IPS DF 19.7 (cell line): Measurements from ENCODE around the gene KCNK5.

Experiments used
- DNase-seq: peaks from one replicate; pipeline ENCODE4 v3.0.0-alpha.2; 2013; ENCODE audit warnings: low read depth, low spot score

KCNK5 gene

GRCh38 chr6:39173270-39173669 is 56.0 kb downstream of the KCNK5 start:
- DNase-seq, result no peak

- DNase-seq, result no peak
Measured at GRCh38 chr6:39172377-39172757, 56.9 kb downstream of the KCNK5 start.

DNA sequence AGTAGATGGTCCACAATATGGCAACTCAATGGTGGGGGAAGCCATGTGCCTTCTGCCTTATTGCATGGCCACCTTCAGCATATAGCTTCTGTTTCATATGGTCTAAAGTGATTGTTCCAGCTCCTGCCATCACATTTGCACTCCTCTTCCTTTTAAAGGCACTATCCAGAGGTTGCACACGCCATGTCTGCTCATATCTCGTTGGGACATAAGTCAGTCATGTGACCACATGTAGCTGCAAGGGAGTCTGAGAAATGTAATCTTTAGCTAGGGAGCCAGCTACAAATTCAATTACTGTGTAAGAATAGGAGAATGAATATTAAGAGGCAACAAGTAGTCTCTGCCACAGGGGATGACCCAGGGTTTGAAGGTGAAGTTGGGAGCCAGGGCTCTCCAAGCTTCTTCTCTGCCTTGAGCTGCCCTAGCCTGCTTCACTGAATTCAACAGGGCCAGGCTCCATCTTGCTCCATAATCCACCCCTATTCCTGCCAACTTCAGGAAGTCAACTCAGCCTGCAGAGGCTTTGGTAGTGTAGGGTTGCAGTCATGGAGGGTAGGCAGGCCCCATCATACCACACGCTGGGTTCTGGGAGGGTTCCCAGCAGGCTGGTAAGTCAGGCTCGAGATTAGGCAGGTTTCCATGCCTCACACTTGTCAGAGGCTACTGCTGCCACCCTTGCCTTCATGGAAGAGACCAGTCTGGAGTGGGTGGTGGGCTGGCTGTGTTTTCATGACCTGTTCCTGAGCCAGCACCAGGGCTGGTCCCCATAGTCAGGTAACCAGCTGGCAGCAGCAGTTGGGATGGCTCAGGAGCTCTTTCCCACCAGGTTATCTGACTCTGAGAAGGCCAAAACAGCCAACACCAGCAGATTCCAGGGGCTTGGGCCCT is 57.5 kb downstream of the KCNK5 start:
- no peak for DNase-seq

DNA sequence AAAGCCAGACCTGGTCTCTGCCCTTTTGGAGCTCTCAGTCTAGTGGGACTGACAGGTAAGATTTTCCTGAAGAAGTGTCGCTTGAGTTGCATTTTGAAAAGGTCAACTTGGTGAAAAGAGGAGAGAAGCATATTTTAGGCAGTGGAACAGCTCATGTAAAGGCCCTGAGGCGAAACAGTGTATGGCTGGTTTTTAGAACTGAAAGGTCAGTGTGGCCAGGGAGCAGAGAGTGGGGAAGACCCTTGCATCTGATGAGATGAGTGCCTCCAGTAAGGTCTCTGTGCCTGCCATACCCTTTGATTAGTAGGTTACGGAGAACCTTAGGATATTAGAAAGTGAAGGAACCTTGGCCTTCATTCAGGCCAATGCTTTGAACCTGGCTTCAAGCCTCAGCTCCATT is 58.4 kb downstream of the KCNK5 start:
- DNase-seq, result no peak

DNA sequence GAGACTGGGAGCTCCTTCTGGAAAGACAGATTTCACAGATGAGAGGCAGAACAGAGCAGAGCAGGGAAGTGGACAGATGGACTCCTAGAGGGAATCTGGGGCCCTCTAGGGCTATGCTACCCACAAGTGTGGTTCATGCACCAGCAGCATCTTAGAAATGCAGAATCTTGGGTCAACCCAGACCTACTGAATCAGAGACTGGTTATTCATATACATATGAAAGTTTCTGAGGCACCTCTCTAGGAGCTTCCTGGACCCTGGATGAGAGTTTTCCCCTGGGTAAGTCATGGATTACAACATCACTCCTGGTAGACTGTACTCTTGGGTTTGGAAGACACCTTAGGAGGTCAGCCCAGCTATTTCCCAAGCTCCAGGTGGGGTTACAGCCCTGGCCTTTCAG is 58.9 kb downstream of the KCNK5 start:
- no peak for DNase-seq

GRCh38 chr6:39169448-39170344 is 59.6 kb downstream of the KCNK5 start:
- DNase-seq, result no peak

DNA sequence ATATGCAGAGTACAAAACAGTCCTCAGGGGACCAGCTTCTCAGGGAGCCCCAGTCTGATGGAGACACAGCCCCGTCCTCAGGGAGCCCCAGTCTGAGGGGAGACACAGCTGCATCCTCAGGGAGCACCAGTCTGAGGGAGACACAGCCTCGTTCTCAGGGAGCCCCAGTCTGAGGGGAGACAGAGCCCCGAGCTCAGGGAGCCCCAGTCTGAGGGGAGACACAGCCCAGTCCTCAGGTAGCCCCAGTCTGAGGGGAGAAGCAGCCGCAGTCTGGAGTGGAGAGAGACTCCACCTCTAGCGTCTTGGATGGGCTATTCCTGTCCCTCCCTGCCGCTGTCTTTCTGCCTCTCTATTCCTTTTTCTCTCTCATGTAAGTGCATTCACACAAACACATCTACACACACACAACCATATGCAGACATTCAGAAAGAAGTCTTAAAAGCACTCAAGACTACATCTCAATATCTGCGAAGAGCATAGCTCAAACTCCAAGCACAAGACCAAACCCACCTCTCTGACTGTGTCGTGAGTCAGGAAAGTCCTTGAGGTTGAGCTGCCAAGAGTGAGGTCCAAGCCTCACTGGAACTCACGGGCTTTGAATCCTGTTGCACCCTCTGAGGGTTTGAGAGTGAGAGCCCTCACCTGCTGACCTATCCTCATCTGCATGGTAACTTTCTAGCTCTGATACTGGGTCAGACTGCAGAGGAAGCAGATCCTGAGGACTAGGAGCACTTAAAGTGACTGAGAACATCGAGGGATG is 61.2 kb downstream of the KCNK5 start:
- no peak for DNase-seq

DNA sequence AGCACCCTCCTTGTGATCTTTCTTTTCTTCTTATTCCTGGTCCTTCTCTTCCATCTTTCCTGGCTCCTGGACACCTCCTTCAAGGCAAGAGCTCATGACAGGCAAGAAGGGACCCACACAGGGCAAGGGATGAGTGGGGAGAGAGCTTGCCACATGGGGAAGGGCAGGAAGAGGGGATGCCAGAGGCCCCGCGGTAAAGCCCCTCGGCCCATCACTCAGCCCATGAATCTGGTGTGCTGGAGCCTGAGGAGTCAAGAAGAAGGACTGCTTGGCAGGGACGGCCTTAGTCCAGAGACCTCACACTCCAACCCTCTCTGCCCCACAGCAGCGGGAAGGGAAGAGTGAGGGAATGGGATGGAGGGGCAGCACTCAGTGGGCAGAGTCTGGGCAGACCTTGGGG is 62.0 kb downstream of the KCNK5 start:
- DNase-seq, result no peak

GRCh38 chr6:39166912-39167290 is 62.4 kb downstream of the KCNK5 start:
- DNase-seq, result no peak

GRCh38 chr6:39166189-39166911 is 62.9 kb downstream of the KCNK5 start:
- DNase-seq, result peak; percentile 59

DNA sequence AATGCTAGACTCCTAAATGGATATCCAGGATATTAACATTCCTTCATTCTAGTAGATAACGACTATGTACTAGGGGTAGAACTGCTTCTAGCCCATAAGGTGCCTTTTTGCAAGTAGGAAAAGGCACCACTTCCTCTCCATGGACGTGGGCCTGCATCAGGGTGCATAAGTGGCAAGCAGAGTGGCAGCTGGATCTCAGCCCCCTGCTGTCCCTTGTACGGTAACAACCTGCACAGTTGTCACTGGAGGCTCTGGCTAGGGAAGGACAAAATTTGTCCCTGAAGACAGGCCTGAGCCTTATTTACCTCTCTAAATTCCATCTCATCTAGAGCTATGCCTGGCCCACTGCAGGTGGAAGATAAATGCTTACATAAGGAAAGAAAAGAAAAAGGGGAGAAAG is 71.8 kb downstream of the KCNK5 start:
- no peak for DNase-seq

GRCh38 chr6:39156801-39157200 is 72.5 kb downstream of the KCNK5 start:
- DNase-seq, result no peak

- no peak for DNase-seq
Measured at GRCh38 chr6:39154705-39155104, 74.6 kb downstream of the KCNK5 start.

- no peak for DNase-seq
Measured at GRCh38 chr6:39153766-39154397, 75.4 kb downstream of the KCNK5 start.

DNA sequence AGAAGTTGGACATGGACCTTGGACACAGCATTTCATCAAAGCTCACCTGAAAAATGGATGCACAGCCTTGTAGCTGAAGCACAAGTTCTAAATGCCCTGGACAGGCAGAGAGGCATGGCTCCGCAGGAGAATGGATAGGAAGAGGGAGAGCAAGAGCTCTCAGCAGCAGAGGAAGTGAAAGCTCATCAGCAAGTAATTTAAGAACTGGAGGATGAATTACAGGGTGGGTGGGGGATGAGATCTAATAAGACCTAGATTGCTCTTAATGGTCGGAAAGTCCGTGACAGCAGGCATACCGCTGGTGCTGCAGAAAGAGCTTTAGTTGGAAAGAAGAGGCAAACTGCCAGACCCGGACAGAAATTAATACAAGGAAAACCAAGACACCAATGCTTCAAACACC is 77.0 kb downstream of the KCNK5 start:
- DNase-seq, result no peak

DNA sequence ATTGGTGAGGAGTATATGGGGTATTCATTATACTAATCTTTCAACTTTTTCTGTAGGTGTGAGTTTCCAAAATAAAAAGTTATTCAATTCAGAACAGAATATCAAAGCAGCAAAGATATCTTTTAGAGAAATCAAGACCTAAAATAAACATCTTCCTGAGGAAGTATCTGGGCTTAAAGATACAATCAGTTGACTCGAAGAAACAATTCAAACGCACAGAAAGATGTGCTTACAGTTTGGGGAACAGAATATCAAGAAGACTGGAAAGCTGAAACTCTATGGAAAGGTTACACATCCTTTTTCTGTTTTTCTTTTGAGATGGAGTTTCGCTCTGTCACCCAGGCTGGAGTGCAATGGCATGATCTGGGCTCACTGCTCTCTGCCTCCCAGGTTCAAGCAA is 78.1 kb downstream of the KCNK5 start:
- DNase-seq, result no peak

DNA sequence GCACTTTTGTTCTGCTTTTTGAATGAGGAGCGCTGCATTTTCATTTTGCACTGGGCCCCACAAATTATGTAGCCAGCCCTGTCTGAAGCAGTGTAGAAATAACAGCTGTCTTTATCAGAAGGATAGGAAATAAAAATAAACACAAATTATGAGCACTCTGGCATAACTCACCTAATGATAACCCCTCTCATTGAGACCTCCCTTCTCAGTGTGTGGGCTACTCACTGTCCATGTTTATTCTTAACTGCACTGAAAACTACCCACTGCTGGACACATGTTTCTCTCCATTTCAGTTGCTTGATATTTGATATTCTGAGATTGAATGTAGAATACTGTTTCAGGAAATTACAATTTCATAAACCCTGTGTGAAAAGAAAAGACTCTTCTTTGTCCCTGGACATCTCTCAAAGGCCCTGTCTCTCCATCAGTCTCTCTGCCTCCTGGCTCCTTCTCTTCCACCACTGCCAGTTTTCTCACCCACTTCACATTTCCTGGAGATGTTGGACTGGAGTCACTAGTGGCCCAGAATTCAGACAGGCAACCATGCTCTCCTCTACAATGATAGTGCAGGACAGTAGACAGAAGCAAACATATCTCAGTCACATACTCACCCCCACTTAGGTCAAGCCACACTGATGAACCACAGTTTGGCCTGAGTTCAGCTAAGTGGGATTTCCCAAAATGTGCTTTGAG is 84.6 kb downstream of the KCNK5 start:
- DNase-seq, result no peak

DNA sequence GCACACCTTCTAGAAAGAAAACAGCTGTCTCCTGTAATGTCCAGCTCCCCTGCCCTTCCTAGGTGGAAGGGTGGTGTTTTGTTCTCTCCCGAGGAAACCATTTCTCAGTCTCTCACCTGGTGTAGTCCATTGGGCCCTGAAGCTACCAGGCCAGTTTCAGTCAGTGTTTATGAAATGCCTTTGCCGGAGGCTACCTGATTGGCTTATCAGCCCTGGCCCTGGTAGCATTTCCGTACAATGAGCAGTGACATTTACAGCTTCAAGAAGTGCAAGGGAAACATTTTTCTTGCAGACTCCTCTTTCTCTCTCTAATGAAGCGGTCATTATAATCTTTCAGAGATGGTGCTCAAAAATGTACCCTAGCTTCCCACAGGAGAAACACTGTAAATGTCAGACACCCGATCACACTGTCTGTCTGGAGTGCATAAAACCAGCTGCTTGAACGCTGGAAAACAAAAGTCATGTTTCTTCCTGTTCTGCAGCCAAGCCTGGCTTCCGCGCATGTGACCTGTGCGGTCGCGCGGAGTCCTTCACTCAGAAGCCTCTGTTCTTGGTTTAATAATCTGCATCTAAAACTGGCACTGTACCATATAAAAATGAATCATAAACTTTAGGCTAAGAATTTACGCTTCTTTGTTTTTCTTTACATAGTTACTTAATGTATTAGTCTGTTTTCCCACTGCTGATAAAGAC is 85.9 kb downstream of the KCNK5 start:
- DNase-seq, result no peak

DNA sequence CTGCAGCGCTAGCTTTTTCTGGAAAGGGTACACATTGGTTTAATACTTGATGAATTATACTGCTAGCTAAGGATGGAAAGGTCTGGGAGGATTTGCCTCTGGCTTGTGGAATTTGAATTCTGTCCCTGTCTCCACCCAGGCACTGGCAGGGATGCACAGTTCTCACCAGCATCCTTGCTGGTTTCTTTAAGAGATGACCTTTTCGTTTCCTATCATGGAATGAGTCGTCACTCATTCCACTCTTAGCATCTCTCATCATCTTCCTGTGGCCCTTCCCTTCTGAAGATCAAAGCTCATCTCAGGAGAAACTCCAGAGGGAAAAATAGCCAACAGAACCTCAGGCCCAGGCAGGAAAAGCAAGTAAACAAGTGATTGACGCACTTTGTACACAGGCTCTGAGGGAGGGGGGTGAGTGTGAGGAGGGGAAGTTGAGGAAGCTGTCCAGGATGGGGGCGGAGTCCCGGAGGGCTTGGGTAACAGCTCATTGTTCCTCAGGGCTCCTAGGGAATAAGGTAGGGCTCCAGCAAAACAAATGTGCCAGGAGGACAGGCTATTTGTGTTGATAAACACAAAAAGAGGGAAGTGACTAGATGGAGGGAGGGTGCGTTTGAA is 88.6 kb downstream of the KCNK5 start:
- no peak for DNase-seq
